HFF-Myc (cell line): Measurements from ENCODE around the gene SLC25A29.

Experiments used
- DNase-seq: peaks from one replicate; pipeline ENCODE4 v3.0.0-alpha.2; 2011; ENCODE audit warnings: low read depth; ENCODE audit errors: extremely low read depth
- H3K4me3 ChIP-seq: replicated peaks from 2 replicates; pipeline ENCODE4 v1.5.1; 2011; ENCODE audit warnings: low read depth, mild to moderate bottlenecking, control low read depth, low read length
- TF ChIP-seq, protein P1 (sequence below): IDR thresholded peaks from 2 replicates; pipeline ENCODE4 v1.5.1; 2012; ENCODE audit warnings: mild to moderate bottlenecking, low read depth, low read length, control low read depth; ENCODE audit errors: missing control alignments

The SLC25A29 gene

DNA sequence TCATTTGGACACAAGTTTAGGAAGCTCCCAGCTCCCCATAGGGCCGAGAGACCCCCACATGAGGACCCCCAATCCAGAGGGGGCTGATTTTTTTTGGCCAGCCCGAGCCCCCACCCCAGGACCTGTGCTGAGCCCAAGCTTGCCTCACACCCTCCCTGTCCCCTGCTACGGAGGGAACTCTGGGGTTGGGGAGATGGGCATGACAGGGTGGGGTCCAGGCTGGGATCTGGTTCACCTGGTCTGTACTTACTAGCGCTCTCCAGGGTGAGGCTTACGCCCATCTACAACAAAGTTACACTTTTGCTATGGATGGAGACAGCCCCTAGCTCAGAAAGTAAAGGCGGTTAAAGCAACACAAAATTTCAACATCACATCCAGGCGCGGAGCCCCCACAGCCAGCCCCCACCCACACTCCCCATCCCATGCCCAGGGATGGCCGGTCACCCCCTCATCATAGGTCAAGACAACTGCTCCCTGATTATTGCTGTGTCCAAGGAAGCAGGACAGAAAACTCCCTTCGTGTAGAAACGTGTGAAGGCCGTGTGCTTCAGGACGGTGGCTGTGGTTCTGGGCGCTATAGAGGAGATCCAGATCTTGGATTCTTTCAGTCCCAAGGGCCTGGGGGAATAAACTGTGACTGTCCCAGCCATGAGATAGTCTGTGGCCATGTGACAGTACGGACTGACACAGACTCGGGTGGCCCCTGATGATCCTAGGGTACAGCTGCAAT, 10.7 kb downstream of the SLC25A29 start:
- TF ChIP-seq, protein P1, sequence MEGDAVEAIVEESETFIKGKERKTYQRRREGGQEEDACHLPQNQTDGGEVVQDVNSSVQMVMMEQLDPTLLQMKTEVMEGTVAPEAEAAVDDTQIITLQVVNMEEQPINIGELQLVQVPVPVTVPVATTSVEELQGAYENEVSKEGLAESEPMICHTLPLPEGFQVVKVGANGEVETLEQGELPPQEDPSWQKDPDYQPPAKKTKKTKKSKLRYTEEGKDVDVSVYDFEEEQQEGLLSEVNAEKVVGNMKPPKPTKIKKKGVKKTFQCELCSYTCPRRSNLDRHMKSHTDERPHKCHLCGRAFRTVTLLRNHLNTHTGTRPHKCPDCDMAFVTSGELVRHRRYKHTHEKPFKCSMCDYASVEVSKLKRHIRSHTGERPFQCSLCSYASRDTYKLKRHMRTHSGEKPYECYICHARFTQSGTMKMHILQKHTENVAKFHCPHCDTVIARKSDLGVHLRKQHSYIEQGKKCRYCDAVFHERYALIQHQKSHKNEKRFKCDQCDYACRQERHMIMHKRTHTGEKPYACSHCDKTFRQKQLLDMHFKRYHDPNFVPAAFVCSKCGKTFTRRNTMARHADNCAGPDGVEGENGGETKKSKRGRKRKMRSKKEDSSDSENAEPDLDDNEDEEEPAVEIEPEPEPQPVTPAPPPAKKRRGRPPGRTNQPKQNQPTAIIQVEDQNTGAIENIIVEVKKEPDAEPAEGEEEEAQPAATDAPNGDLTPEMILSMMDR, result no peak
- DNase-seq, result no peak
- H3K4me3 ChIP-seq, result no peak overlapping the region

DNA sequence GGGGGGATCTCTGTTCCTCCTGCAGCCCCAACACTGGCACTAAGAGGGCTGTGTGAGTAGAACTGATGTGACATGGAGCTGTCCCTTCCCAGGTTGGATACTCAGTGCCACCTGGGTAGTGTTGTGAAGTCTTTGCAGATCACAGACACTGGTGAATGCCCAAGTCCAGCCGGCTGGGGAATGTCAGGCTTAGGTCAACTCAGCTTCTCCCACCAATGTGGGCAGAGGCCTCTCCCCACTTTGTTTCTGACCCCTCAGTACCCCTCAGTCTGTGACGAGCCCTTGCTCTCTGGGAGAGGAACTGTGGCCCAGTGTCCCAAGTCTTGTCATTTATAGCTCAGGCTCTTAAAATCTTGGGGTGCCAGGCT, 11.3 kb downstream of the SLC25A29 start:
- TF ChIP-seq, protein P1, result no peak
- H3K4me3 ChIP-seq, result no peak overlapping the region
- no peak for DNase-seq

DNA sequence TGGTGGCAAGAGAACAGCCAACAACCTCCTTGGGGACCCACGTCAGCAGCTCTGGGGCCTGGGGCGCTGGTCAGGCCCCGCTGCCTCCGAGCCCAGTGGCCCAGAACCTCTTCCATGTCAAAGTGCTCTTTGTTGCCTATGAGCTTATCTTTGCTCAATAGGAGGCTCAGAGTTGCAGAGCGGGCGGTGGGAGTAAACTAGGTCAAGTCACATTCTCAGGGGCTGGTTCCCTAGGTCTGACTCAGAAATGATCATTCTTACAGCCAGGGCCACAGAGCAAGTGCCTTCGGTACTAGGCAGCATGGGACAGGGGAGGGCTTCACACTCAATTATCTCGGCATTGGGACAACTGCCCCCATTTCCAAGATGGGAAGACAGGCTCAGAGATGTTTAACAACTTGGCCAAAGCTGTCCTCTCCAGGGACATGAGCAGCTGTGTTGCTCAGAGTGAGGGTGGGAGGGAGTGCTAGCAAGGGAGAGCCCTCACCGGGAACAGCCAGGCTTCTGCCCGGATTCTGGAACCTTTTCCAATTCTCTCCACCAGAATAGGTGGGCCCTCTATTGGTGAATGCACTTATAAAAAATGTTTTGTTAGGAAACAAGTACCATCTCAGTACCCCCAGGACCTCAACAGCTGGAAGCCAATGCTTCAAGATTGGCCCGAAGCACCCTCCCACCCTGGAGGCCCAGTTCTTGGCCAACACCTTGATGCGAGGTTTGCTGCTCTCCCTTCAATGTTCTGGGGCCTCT, 11.9 kb downstream of the SLC25A29 start:
- no peak for DNase-seq
- TF ChIP-seq, protein P1, result no peak
- no peak overlapping the region for H3K4me3 ChIP-seq

DNA sequence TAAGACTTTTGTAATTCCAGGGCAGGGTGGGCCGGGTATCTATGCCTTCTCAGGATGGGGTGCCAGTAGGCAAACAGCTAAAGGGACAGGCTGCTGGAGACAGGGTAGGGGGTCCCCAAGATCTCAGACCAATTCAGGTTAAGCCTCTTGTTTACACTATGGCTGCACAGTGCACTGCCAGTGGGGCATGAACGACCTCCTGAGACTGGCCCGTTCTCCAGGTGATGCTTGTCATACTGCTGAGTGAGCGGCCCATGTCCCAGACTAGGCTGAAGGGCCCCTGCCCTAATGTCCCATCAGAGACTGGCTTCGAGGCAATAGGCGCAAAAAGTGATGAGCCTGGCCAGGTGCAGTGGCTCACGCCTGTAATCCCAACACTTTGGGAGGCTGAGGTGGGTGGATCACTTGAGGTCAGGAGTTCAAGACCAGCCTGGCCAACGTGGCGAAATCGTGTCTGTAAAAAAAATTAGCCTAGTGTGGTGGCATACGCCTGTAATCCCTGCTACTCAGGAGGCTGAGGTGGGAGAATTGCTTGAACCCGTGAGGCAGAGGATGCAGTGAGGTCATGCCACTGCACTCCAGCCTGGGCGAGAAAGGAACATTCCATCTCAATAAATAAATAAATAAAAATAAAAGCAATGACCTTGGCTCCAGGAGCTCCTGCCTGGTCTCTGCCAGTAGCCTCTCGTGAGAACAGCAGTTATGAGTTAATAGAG, 12.6 kb downstream of the SLC25A29 start:
- no peak for DNase-seq
- TF ChIP-seq, protein P1, result no peak
- H3K4me3 ChIP-seq, result no peak overlapping the region

DNA sequence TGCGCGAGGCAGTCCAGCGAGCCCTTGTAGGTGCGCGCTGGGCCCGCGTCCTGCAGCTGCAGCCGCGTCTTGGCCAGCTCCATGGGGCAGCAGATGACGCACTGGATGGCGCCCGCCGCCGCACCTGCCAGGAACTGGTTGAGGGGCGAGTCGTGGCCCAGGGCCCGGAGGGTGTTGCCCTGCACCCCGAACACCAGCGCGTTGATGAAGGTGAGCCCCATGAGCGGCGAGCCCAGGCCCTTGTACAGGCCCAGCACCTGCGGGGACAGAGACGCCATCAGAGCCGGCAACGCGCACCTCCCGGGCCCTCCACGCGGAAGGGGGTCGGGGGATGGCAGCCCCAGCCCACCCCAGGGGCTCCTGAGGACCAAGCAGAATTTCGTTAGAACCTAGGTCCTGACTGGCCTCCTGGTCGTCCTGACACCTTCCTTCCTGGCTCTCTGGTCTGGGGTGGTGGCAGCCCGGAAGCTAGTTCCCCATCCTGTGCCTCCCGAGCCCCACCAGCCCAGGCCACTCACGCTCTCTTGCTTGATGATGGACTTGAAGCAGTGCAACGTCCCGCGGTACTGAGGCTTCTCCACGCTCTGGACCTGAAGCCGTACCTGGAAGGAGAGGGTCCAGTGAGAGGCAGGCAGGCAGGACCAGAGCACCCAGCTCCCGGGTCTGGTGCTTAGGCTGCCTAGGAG, 13.3 kb downstream of the SLC25A29 start:
- DNase-seq, result no peak
- TF ChIP-seq, protein P1, result no peak
- no peak overlapping the region for H3K4me3 ChIP-seq

DNA sequence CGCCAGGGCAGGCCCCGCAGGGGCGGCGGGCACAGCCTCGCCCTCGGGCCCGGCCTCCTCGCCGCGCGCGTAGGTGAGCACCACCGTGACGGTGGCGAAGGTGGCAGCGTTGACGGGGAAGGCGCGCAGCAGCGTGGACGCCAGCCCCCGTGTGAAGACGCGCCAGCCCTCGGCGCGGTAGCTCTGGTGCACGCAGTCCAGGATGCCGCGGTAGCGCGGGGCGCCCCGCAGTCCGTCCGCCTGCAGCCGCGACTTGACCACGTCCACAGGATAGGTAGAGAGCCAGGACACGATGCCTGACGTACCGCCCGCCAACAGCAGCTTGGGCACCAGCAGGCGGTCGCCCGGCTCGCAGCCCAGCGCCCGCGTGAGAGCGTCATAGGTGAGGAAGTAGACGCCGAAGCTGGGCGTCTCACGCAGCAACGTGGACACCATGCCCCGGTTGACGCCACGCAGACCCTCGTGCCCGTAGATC, 13.9 kb downstream of the SLC25A29 start:
- H3K4me3 ChIP-seq, result no peak overlapping the region
- DNase-seq, result no peak
- TF ChIP-seq, protein P1, result no peak
